T-helper 17 cell (primary cell): ENCODE results near the gene HIPK3. TPM values are rescaled to one million over a fixed set of nuclear protein-coding genes. Genes with fewer than 3 reads are reported as not detected.

ENCODE experiments used
- ATAC-seq: fragments of 150-1000 bp; cut with Tn5 transposase; 2 replicates; pipeline ENCODE4 v1.10.0; 2021; ENCODE audit warnings: mild to moderate bottlenecking, moderate library complexity
- DNase-seq, 3 donors: peaks; one replicate each; pipeline versions ENCODE4 v3.0.0 to v3.0.0-alpha.2; 2020 to 2021
- H3K9me3 ChIP-seq: one replicate; pipeline ENCODE4 v1.7.0; 2013; ENCODE audit warnings: low read length, mild to moderate bottlenecking; ENCODE audit not compliant: control insufficient read depth, poor library complexity, severe bottlenecking
- H3K27ac Mint-ChIP-seq: one replicate; pipeline ENCODE4 v1.8.0; 2022; ENCODE audit warnings: mild to moderate bottlenecking, moderate library complexity, mixed read lengths
- H3K27me3 Mint-ChIP-seq: one replicate; pipeline ENCODE4 v1.8.0; 2022; ENCODE audit warnings: mixed read lengths
- H3K36me3 Mint-ChIP-seq: one replicate; pipeline ENCODE4 v1.8.0; 2022; ENCODE audit warnings: low read depth, mixed read lengths
- H3K4me1 Mint-ChIP-seq: one replicate; pipeline ENCODE4 v1.8.0; 2022; ENCODE audit warnings: mild to moderate bottlenecking, mixed read lengths
- H3K4me3 Mint-ChIP-seq: one replicate; pipeline ENCODE4 v1.8.0; 2022; ENCODE audit warnings: mild to moderate bottlenecking, moderate library complexity, mixed read lengths
- total RNA-seq, 4 donors: library from RNA in 2 of 4; stranded (reverse) in 2 of 4; gene quantifications; one replicate each; pipeline ENCODE4 v1.2.3 and lab custom pipeline; 2022 to 2026

HIPK3 gene
- total RNA-seq, 2 donors from 2014 or later: 59.7 to 64.1 TPM

- Mint-ChIP-seq H3K36me3 (no peaks in the 10 kb centered on the region), H3K27me3 (no peaks in the 10 kb centered on the region), H3K4me1 (peaks cover 31% of the 10 kb centered on the region), H3K27ac (no peak overlapping the region), H3K4me3 (no peak overlapping the region)
- H3K9me3 ChIP-seq: no peaks in the 10 kb centered on the region
- ATAC-seq (no peak), DNase-seq (no peak)
Observed at GRCh38 chr11:33323421-33323820, 66.2 kb downstream of the HIPK3 start.

DNA sequence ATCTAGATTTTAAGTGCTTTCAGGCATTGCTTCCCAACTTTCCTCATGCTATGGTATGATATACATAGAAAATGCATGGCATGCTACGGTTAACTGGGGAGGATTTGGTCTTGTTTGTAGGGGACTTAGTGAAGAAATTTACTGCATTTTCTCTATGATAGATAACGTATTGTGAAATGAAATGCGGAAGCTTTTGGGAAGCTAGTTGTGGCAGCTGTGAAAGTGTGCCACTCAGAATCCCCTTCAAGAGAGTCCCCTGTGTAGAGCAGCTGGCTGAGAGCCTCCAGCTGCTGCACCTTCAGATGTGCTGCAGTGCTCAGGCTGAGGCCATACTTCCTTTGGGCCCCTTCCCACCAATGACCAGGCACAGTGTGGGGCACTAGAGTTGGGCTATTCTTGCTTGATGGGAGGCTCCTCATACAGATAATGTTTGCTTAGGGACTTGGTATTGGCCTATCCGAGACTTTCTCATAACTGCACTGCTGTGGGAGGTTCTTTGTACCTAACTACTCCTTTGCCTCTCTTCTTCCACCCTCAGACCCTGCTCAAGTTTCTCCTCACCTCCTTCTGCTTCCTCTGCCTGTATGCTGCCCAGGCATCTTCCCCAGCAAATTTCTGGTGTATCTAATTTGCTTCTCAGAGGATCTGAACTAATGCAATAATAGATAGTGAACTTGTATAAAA lies 67.3 kb downstream of the HIPK3 start:
- Mint-ChIP-seq H3K4me3 (no peak overlapping the region), H3K36me3 (no peaks in the 10 kb centered on the region), H3K27me3 (no peaks in the 10 kb centered on the region), H3K27ac (peak overlapping the region; percentile 77), H3K4me1 (peaks cover 31% of the 10 kb centered on the region)
- ATAC-seq (no peak), DNase-seq (no peak)
- no peaks in the 10 kb centered on the region for H3K9me3 ChIP-seq

DNA sequence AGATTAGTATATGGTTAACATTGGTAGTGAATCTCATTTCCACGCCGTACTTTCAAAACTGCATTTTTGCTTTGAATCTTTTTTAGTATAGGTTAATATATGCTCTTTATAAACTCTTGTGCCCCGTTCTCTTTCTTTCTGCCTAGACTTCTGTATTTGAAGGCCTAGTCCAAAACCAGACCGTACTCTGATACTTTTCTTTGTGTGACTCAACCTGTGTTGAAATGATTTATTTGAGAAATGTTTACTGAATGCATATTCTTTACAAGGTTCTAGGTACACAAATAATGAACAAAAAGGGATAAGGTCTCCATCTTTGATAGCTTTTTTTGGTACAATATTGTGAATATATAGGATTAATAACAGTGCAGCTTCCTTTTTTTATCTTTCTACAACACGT lies 68.3 kb downstream of the HIPK3 start:
- peak overlapping the region; percentile 77 for H3K27ac Mint-ChIP-seq
- no peaks in the 10 kb centered on the region for H3K9me3 ChIP-seq
- no peaks in the 10 kb centered on the region for H3K27me3 Mint-ChIP-seq
- H3K36me3 Mint-ChIP-seq: no peaks in the 10 kb centered on the region
- no peak for DNase-seq
- no peak for ATAC-seq
- H3K4me3 Mint-ChIP-seq: no peak overlapping the region
- H3K4me1 Mint-ChIP-seq: peaks cover 34% of the 10 kb centered on the region

- no peaks in the 10 kb centered on the region for H3K9me3 ChIP-seq
- Mint-ChIP-seq H3K27ac (peak overlapping the region; percentile 24), H3K27me3 (no peaks in the 10 kb centered on the region), H3K4me1 (peaks cover 15% of the 10 kb centered on the region), H3K4me3 (no peak overlapping the region), H3K36me3 (no peaks in the 10 kb centered on the region)
- DNase-seq: peak in 1 of 3 donors; percentile 18
- ATAC-seq: peak; percentile 77
Observed at GRCh38 chr11:33329705-33330329, 72.6 kb downstream of the HIPK3 start.

DNA sequence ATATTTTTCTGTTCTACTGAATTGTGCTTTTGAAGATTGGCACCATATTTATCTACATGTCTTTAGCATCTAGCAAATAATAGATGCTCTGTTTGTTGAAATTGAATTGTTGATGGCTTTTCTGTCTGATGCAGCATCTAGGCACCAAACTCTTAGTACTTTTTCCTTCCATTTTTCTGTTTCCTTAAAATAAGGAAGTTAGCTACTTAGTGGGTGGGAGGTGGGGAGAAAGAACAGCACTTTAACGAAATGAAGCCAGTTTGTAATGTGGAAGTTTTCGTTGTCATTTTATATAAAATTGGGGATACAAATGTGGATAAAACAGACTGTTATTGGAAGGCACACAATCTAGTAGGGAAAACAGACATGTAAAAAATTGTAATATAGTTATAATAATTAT lies 76.6 kb downstream of the HIPK3 start:
- DNase-seq (no peak), ATAC-seq (no peak)
- Mint-ChIP-seq H3K27ac (no peak overlapping the region), H3K36me3 (no peaks in the 10 kb centered on the region), H3K4me3 (no peak overlapping the region), H3K27me3 (no peaks in the 10 kb centered on the region), H3K4me1 (peaks cover 6% of the 10 kb centered on the region)
- no peaks in the 10 kb centered on the region for H3K9me3 ChIP-seq

- Mint-ChIP-seq H3K36me3 (peaks cover 2% of the 10 kb centered on the region), H3K27me3 (no peaks in the 10 kb centered on the region), H3K4me1 (peaks cover 7% of the 10 kb centered on the region), H3K27ac (no peak overlapping the region), H3K4me3 (no peak overlapping the region)
- DNase-seq (no peak), ATAC-seq (no peak)
- H3K9me3 ChIP-seq: no peaks in the 10 kb centered on the region
Observed at GRCh38 chr11:33334627-33335026, 77.4 kb downstream of the HIPK3 start.

- DNase-seq: no peak
- Mint-ChIP-seq H3K27ac (no peak overlapping the region), H3K27me3 (no peaks in the 10 kb centered on the region), H3K36me3 (peaks cover 2% of the 10 kb centered on the region), H3K4me1 (peaks cover 5% of the 10 kb centered on the region), H3K4me3 (no peak overlapping the region)
- H3K9me3 ChIP-seq: no peaks in the 10 kb centered on the region
- ATAC-seq: no peak
Observed at GRCh38 chr11:33339247-33339646, 82.1 kb downstream of the HIPK3 start.

DNA sequence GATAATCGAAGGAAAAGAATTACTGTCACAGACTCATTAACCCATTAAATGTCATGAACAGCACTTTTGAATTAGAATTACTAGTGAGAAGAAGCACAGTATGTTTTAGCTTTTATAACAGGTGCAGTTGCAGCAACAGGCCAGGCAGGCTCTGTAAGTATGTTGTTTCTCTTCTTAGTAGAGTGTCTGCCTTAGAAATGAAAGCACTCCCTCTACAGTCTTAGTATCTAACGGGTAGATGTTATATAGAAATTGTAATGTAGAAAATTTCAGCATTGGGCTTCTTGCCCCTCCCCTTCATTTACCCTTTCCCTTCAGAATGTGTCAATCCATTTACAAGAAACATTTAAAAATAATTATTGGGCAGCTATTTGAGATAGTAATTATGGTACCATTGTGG lies 87.4 kb downstream of the HIPK3 start:
- no peak overlapping the region for H3K27ac Mint-ChIP-seq
- no peaks in the 10 kb centered on the region for H3K36me3 Mint-ChIP-seq
- peaks cover 2% of the 10 kb centered on the region for H3K4me1 Mint-ChIP-seq
- H3K4me3 Mint-ChIP-seq: no peak overlapping the region
- no peak for DNase-seq
- H3K9me3 ChIP-seq: no peaks in the 10 kb centered on the region
- no peak for ATAC-seq
- no peaks in the 10 kb centered on the region for H3K27me3 Mint-ChIP-seq

GRCh38 chr11:33347490-33348125 lies 90.4 kb downstream of the HIPK3 start:
- Mint-ChIP-seq H3K36me3 (no peaks in the 10 kb centered on the region), H3K27ac (peak overlapping the region; percentile 19), H3K4me1 (no peaks in the 10 kb centered on the region), H3K27me3 (no peaks in the 10 kb centered on the region), H3K4me3 (no peak overlapping the region)
- H3K9me3 ChIP-seq: no peaks in the 10 kb centered on the region
- DNase-seq (no peak), ATAC-seq (peak; percentile 54)

DNA sequence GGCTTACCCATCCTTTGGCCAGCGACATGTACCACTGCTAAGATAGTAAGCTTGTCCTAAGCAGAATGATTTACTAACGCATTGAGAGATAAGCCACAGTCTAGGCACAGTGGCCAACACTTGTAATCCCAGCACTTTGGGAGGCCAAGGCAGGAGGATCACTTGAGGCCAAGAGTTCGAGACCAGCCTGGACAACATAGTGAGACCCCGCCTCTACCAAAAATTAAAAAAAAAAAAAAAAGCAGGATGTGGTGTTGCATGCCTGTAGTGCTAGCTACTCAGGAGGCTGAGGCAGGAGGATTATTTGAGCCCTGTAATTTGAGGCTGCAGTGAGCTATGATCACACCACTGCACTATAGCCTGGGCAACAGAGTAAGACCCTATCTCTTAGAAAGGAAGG lies 93.1 kb downstream of the HIPK3 start:
- Mint-ChIP-seq H3K36me3 (peaks cover 6% of the 10 kb centered on the region), H3K27ac (peak overlapping the region; percentile 47), H3K27me3 (no peaks in the 10 kb centered on the region), H3K4me1 (peaks cover 3% of the 10 kb centered on the region), H3K4me3 (no peak overlapping the region)
- no peaks in the 10 kb centered on the region for H3K9me3 ChIP-seq
- ATAC-seq (no peak), DNase-seq (no peak)

- ATAC-seq (no peak), DNase-seq (no peak)
- no peak overlapping the region for H3K4me3 Mint-ChIP-seq
- no peak overlapping the region for H3K27ac Mint-ChIP-seq
- H3K9me3 ChIP-seq: no peaks in the 10 kb centered on the region
- peaks cover 1% of the 10 kb centered on the region for H3K36me3 Mint-ChIP-seq
- peaks cover under 1% of the 10 kb centered on the region for H3K27me3 Mint-ChIP-seq
- peaks cover 10% of the 10 kb centered on the region for H3K4me1 Mint-ChIP-seq
Observed at GRCh38 chr11:33358150-33358831, 101.1 kb downstream of the HIPK3 start.

GRCh38 chr11:33360642-33361041 lies 103.5 kb downstream of the HIPK3 start:
- H3K4me1 Mint-ChIP-seq: peaks cover 10% of the 10 kb centered on the region
- peaks cover 15% of the 10 kb centered on the region for H3K27me3 Mint-ChIP-seq
- no peak overlapping the region for H3K27ac Mint-ChIP-seq
- no peaks in the 10 kb centered on the region for H3K36me3 Mint-ChIP-seq
- no peaks in the 10 kb centered on the region for H3K9me3 ChIP-seq
- H3K4me3 Mint-ChIP-seq: no peak overlapping the region
- no peak for ATAC-seq
- DNase-seq: no peak
